ENCODE measurements around the gene GXYLT2. TPM values are rescaled to one million over a fixed set of nuclear protein-coding genes. Genes with fewer than 3 reads are reported as not detected.

Gene GXYLT2
- polyA plus RNA-seq, 3 donors: 13.9 to 19.2 (median 14.7) TPM

Other genes with a start within 250 kb of the GXYLT2 start
- 10 to 100 TPM; 22.7 to 27.2 (median 23.6) TPM for gene SHQ1, start 39.6 kb upstream of the GXYLT2 start, polyA plus RNA-seq (ENCODE audit: insufficient read length in 3 of 3)
- gene PPP4R2, start 108.8 kb downstream of the GXYLT2 start, polyA plus RNA-seq (ENCODE audit: insufficient read length in 3 of 3): 100 to 1,000 TPM in 1 of 3 donors, 10 to 100 TPM in 2; 88.8 to 100 (median 92.1) TPM
- gene EBLN2, start 173.6 kb downstream of the GXYLT2 start, polyA plus RNA-seq (ENCODE audit: insufficient read length in 3 of 3): 1 to 10 TPM; 2.7 to 8.1 (median 3.6) TPM

All from renal cortex interstitium (tissue), 3 donors.